Measurements from ENCODE around the gene STX8.

Gene STX8

DNA sequence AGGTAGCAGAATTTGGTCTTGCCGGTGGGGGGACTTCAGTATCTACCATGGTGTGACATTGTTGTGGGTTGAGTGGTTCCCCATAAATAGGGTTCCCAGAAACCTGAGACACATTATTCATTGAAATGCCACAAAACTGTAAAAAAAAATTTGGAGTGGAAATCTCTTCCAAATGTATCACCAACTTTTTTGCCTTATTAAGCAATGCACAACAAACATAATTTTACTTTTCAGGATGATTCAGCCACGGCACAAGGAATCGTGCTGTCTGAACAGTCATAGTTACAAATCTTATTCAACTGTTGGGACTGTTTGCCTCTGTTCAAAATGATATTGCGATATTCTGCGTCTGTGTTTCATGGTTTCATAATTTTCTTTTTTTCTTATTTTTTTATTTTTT, 373.1 kb downstream of the STX8 start:
- no peak overlapping the region for H3K4me3 ChIP-seq (ENCODE audit: low read length)
- no peaks in the 10 kb centered on the region for H3K9me3 ChIP-seq (ENCODE audit: insufficient read depth, low read length)
- no peak overlapping the region for H3K9ac ChIP-seq (ENCODE audit: low read length)
- no peaks in the 10 kb centered on the region for H4K20me1 ChIP-seq (ENCODE audit: insufficient read depth, low read length)
- no peaks in the 10 kb centered on the region for H3K36me3 ChIP-seq (replicated peaks; ENCODE audit: low read depth, low read length)
- no peaks in the 10 kb centered on the region for H3K27me3 ChIP-seq (ENCODE audit: low read depth, low read length)
- H3K4me2 ChIP-seq (ENCODE audit: low read length), result no peak overlapping the region
- TF ChIP-seq, protein P1, sequence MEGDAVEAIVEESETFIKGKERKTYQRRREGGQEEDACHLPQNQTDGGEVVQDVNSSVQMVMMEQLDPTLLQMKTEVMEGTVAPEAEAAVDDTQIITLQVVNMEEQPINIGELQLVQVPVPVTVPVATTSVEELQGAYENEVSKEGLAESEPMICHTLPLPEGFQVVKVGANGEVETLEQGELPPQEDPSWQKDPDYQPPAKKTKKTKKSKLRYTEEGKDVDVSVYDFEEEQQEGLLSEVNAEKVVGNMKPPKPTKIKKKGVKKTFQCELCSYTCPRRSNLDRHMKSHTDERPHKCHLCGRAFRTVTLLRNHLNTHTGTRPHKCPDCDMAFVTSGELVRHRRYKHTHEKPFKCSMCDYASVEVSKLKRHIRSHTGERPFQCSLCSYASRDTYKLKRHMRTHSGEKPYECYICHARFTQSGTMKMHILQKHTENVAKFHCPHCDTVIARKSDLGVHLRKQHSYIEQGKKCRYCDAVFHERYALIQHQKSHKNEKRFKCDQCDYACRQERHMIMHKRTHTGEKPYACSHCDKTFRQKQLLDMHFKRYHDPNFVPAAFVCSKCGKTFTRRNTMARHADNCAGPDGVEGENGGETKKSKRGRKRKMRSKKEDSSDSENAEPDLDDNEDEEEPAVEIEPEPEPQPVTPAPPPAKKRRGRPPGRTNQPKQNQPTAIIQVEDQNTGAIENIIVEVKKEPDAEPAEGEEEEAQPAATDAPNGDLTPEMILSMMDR (IDR thresholded peaks at IDR 0.05; ENCODE audit: low read depth, low read length), result no peak
- no peak for TF ChIP-seq EZH2phosphoT487 (IDR thresholded peaks at IDR 0.05; ENCODE audit: low read depth)
- H3K79me2 ChIP-seq (ENCODE audit: low read length), result no peaks in the 10 kb centered on the region
- no peak overlapping the region for H3K27ac ChIP-seq (ENCODE audit: low read length)
- no peak overlapping the region for H2AFZ ChIP-seq (ENCODE audit: low read depth, low read length)
- H3K4me1 ChIP-seq (ENCODE audit: low read length), result peaks cover 51% of the 10 kb centered on the region

DNA sequence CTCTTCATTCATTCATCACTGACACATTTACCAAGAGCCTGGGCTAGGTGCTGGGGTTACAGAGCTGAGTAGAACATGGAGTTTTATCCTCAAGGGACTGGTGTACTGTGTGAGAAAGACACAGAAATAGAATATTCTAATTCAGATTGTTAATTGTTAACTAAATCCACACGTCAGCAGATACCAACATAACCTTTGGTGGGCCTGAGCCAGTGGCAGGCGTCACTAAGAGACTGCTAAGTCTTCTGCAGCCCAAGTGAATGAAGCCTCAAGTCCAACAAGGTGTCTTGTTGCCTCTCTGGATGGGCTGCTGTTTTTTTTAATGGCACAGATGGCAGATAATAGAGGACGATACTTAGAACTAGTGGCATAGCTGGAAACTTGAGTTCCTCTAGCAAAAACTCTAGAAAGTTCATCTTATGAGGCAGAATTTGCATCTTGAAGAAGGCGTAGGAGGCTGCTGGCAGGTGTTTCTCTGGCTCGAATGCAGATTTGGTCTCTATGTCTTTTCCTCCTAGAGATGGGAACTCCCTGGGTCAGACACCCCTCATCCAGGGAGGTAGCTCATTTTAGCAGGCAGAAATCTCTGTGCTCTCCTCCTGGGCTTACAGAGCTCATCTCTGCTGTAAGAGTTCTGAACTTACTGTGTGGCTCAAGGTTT, 374.8 kb downstream of the STX8 start:
- H3K27me3 ChIP-seq (ENCODE audit: low read depth, low read length), result no peaks in the 10 kb centered on the region
- no peaks in the 10 kb centered on the region for H3K9me3 ChIP-seq (ENCODE audit: insufficient read depth, low read length)
- H2AFZ ChIP-seq (ENCODE audit: low read depth, low read length), result no peak overlapping the region
- peak overlapping the region; percentile 54 for H3K9ac ChIP-seq (ENCODE audit: low read length)
- peak overlapping the region; percentile 80 for H3K4me2 ChIP-seq (ENCODE audit: low read length)
- no peaks in the 10 kb centered on the region for H4K20me1 ChIP-seq (ENCODE audit: insufficient read depth, low read length)
- peak overlapping the region; percentile 53 for H3K4me3 ChIP-seq (ENCODE audit: low read length)
- H3K4me1 ChIP-seq (ENCODE audit: low read length), result peaks cover 51% of the 10 kb centered on the region
- TF ChIP-seq, protein P1 (IDR thresholded peaks at IDR 0.05; ENCODE audit: low read depth, low read length), result no peak
- no peak for TF ChIP-seq EZH2phosphoT487 (IDR thresholded peaks at IDR 0.05; ENCODE audit: low read depth)
- no peaks in the 10 kb centered on the region for H3K79me2 ChIP-seq (ENCODE audit: low read length)
- H3K36me3 ChIP-seq (replicated peaks; ENCODE audit: low read depth, low read length), result no peaks in the 10 kb centered on the region
- peak overlapping the region; percentile 83 for H3K27ac ChIP-seq (ENCODE audit: low read length)
